ENCODE data around the gene TBC1D22A.

TBC1D22A gene

DNA sequence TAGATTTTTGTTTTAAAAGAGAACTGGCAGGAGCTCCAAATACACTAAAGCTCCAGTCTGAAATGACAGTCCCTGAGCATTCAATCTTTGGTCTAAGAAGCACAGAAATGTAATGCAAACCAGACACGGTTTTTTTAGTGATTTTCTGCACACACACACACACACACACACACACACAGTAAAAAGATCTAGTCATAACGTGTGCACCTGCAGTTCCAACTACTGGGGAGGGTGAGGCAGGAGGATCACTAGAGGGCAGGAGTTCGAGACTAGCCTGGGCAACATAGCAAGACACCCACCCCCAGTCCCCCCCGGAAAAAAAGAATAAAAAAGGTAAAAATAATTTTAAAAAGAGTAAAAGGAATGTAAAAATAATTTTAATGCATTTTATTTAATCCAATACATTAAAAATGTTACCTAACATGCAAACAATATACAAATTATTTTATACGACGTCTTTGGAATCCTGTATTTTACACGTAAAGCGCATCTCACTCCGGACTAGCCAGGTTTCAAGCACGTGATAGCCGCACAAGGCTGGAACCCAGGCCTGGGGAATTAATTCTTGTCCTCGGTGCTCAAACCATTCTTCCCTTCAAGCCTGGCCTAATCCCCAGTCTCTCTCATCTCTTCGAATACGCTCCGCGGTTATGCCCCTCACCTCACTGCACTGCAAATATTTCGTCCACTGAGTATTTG lies 762 bp upstream of the TBC1D22A start:
- H3K9me3 ChIP-seq (ENCODE audit: severe bottlenecking) = peaks cover 2% of the 10 kb centered on the region
- H3K4me3 ChIP-seq (ENCODE audit: severe bottlenecking) = peak overlapping the region; percentile 69
- no peak; the same call in 1 of the 3 replicates for ATAC-seq (ENCODE audit: low read depth)
- peaks cover 5% of the 10 kb centered on the region for H3K4me1 ChIP-seq (ENCODE audit: insufficient read depth, poor library complexity, severe bottlenecking)
- no peaks in the 10 kb centered on the region for H3K27me3 ChIP-seq (ENCODE audit: insufficient read depth, poor library complexity, severe bottlenecking)
- TF ChIP-seq, protein P1, sequence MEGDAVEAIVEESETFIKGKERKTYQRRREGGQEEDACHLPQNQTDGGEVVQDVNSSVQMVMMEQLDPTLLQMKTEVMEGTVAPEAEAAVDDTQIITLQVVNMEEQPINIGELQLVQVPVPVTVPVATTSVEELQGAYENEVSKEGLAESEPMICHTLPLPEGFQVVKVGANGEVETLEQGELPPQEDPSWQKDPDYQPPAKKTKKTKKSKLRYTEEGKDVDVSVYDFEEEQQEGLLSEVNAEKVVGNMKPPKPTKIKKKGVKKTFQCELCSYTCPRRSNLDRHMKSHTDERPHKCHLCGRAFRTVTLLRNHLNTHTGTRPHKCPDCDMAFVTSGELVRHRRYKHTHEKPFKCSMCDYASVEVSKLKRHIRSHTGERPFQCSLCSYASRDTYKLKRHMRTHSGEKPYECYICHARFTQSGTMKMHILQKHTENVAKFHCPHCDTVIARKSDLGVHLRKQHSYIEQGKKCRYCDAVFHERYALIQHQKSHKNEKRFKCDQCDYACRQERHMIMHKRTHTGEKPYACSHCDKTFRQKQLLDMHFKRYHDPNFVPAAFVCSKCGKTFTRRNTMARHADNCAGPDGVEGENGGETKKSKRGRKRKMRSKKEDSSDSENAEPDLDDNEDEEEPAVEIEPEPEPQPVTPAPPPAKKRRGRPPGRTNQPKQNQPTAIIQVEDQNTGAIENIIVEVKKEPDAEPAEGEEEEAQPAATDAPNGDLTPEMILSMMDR (IDR thresholded peaks at IDR 0.05; ENCODE audit: poor library complexity, severe bottlenecking) = no peak
- H3K36me3 ChIP-seq (ENCODE audit: low read depth) = no peaks in the 10 kb centered on the region
- peak overlapping the region; percentile 55 for H3K27ac ChIP-seq (ENCODE audit: poor library complexity, severe bottlenecking)
- DNase-seq (ENCODE audit: low spot score) = no peak

GRCh38 chr22:46763051-46763705 lies 728 bp downstream of the TBC1D22A start:
- no peak for ATAC-seq (ENCODE audit: low read depth)
- Histone ChIP-seq H3K9me3 (ENCODE audit: severe bottlenecking) (no peaks in the 10 kb centered on the region), H3K4me1 (ENCODE audit: insufficient read depth, poor library complexity, severe bottlenecking) (peaks cover 5% of the 10 kb centered on the region), H3K36me3 (ENCODE audit: low read depth) (no peaks in the 10 kb centered on the region), H3K27me3 (ENCODE audit: insufficient read depth, poor library complexity, severe bottlenecking) (no peaks in the 10 kb centered on the region), H3K27ac (ENCODE audit: poor library complexity, severe bottlenecking) (peak overlapping the region; percentile 55), H3K4me3 (ENCODE audit: severe bottlenecking) (peak overlapping the region; percentile 69)
- DNase-seq (ENCODE audit: low spot score) = no peak
- TF ChIP-seq, protein P1 (IDR thresholded peaks at IDR 0.05; ENCODE audit: poor library complexity, severe bottlenecking) = no peak

GRCh38 chr22:46764140-46764680 lies 1.8 kb downstream of the TBC1D22A start:
- ATAC-seq (ENCODE audit: low read depth) = no peak
- Histone ChIP-seq H3K4me3 (ENCODE audit: severe bottlenecking) (no peak overlapping the region), H3K27ac (ENCODE audit: poor library complexity, severe bottlenecking) (no peak overlapping the region), H3K36me3 (ENCODE audit: low read depth) (no peaks in the 10 kb centered on the region), H3K4me1 (ENCODE audit: insufficient read depth, poor library complexity, severe bottlenecking) (peaks cover 5% of the 10 kb centered on the region), H3K27me3 (ENCODE audit: insufficient read depth, poor library complexity, severe bottlenecking) (no peaks in the 10 kb centered on the region), H3K9me3 (ENCODE audit: severe bottlenecking) (no peaks in the 10 kb centered on the region)
- DNase-seq (ENCODE audit: low spot score) = no peak
- TF ChIP-seq, protein P1 (IDR thresholded peaks at IDR 0.05; ENCODE audit: poor library complexity, severe bottlenecking) = no peak

DNA sequence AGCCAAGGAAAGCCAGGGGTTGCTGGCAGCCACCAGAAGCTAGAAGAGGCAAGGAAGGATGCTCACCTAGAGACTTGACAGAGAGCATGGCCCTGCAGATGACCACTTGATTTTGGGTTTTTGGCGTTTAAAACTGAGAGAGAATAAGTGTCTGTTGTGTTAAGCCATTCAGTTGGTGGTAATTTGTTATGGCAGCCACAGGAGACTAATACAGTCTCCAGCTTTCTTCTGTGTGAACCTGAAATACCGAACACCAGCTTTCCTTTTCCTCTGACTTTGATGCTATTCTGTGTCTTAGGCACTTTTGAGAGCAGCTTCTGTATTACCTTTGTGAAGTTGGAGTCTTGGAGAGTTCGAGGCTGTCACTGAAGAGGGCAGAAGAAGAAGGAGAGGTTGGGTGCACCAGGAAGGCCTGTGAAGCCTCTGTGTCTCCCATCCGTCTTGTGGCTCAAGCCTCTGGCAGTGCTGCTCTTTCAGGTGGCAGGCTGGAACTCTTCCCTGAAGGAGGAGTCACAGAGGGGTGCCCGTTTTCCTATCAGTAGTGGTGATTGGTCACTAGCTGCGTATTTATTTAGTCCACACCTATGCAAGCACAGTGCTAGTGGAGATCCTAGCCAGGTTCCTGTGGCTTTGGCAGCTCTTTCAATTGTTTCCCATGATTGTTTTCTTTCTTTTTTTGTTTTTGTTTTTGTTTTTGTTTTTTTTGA lies 2.5 kb downstream of the TBC1D22A start:
- no peaks in the 10 kb centered on the region for H3K36me3 ChIP-seq (ENCODE audit: low read depth)
- DNase-seq (ENCODE audit: low spot score) (no peak), ATAC-seq (ENCODE audit: low read depth) (no peak)
- no peaks in the 10 kb centered on the region for H3K9me3 ChIP-seq (ENCODE audit: severe bottlenecking)
- H3K27ac ChIP-seq (ENCODE audit: poor library complexity, severe bottlenecking) = no peak overlapping the region
- TF ChIP-seq, protein P1 (IDR thresholded peaks at IDR 0.05; ENCODE audit: poor library complexity, severe bottlenecking) = no peak
- H3K4me1 ChIP-seq (ENCODE audit: insufficient read depth, poor library complexity, severe bottlenecking) = peaks cover 5% of the 10 kb centered on the region
- H3K4me3 ChIP-seq (ENCODE audit: severe bottlenecking) = no peak overlapping the region
- H3K27me3 ChIP-seq (ENCODE audit: insufficient read depth, poor library complexity, severe bottlenecking) = no peaks in the 10 kb centered on the region

All from RWPE2 (cell line).